ENCODE measurements around the gene RNF181. TPM values are rescaled to one million over a fixed set of nuclear protein-coding genes. Genes with fewer than 3 reads are reported as not detected.
A peak's percentile ranks its signal among the peaks of the same experiment; 100 is the strongest.

Gene RNF181
- total RNA-seq, 1 donor: 146 TPM

GRCh38 chr2:85584354-85584856 lies 11.1 kb upstream of the RNF181 start, which contains the start of gene VAMP5:
VAMP5 (plus strand) TSS chr2:85584431; CDS start chr2:85584491, 60 bp downstream.
- H3K4me3 ChIP-seq (ENCODE audit: insufficient read depth, low read length): peak within 1 kb of the TSS; percentile 67
- peaks cover 3% of the 10 kb centered on the region for H3K27me3 ChIP-seq (ENCODE audit: insufficient read depth, low read length)
- DNase-seq (ENCODE audit: insufficient read length, low spot score, missing footprints): peak; percentile 90
- H3K4me2 ChIP-seq (ENCODE audit: insufficient read depth, low read length): peak within 1 kb of the TSS; percentile 78
- H3K9me3 ChIP-seq (ENCODE audit: low read depth, low read length): no peaks in the 10 kb centered on the region
- H4K20me1 ChIP-seq (ENCODE audit: insufficient read depth, low read length): no peaks in the 10 kb centered on the region
- H3K36me3 ChIP-seq (ENCODE audit: insufficient read depth, low read length): no peaks in the 10 kb centered on the region
- peak within 1 kb of the TSS; percentile 78 for H2AFZ ChIP-seq (ENCODE audit: low read length)
- peaks cover 17% of the 10 kb centered on the region for H3K79me2 ChIP-seq (ENCODE audit: insufficient read depth, low read length)
- peak within 1 kb of the TSS; percentile 13 for H3K27ac ChIP-seq (ENCODE audit: low read depth, low read length)
- no peak for TF ChIP-seq CTCF (IDR thresholded peaks at IDR 0.05; ENCODE audit: extremely low read depth, low read depth, low read length)
- peaks cover 25% of the 10 kb centered on the region for H3K4me1 ChIP-seq (ENCODE audit: insufficient read depth, low read length)

GRCh38 chr2:85584857-85585780 lies 10.4 kb upstream of the RNF181 start:
- DNase-seq (ENCODE audit: insufficient read length, low spot score, missing footprints): peak; percentile 91

GRCh38 chr2:85585781-85586105 lies 9.8 kb upstream of the RNF181 start:
- Histone ChIP-seq H3K9me3 (ENCODE audit: low read depth, low read length) (no peaks in the 10 kb centered on the region), H3K4me2 (ENCODE audit: insufficient read depth, low read length) (peak overlapping the region; percentile 78), H3K4me1 (ENCODE audit: insufficient read depth, low read length) (peaks cover 37% of the 10 kb centered on the region), H2AFZ (ENCODE audit: low read length) (no peak overlapping the region), H4K20me1 (ENCODE audit: insufficient read depth, low read length) (peaks cover 4% of the 10 kb centered on the region), H3K4me3 (ENCODE audit: insufficient read depth, low read length) (peak overlapping the region; percentile 67), H3K79me2 (ENCODE audit: insufficient read depth, low read length) (peaks cover 17% of the 10 kb centered on the region), H3K27me3 (ENCODE audit: insufficient read depth, low read length) (no peaks in the 10 kb centered on the region), H3K36me3 (ENCODE audit: insufficient read depth, low read length) (no peaks in the 10 kb centered on the region), H3K27ac (ENCODE audit: low read depth, low read length) (peak overlapping the region; percentile 13)
- DNase-seq (ENCODE audit: insufficient read length, low spot score, missing footprints): peak; percentile 96
- TF ChIP-seq CTCF (IDR thresholded peaks at IDR 0.05; ENCODE audit: extremely low read depth, low read depth, low read length): no peak

More at GRCh38 chr2:85584857-85585780, 10.4 kb upstream of the RNF181 start:
- no peaks in the 10 kb centered on the region for H3K9me3 ChIP-seq (ENCODE audit: low read depth, low read length)
- peaks cover 32% of the 10 kb centered on the region for H3K4me1 ChIP-seq (ENCODE audit: insufficient read depth, low read length)
- H3K79me2 ChIP-seq (ENCODE audit: insufficient read depth, low read length): peaks cover 17% of the 10 kb centered on the region
- peak overlapping the region; percentile 13 for H3K27ac ChIP-seq (ENCODE audit: low read depth, low read length)
- peak overlapping the region; percentile 78 for H3K4me2 ChIP-seq (ENCODE audit: insufficient read depth, low read length)
- no peak for TF ChIP-seq CTCF (IDR thresholded peaks at IDR 0.05; ENCODE audit: extremely low read depth, low read depth, low read length)
- H4K20me1 ChIP-seq (ENCODE audit: insufficient read depth, low read length): peaks cover 4% of the 10 kb centered on the region
- no peaks in the 10 kb centered on the region for H3K36me3 ChIP-seq (ENCODE audit: insufficient read depth, low read length)
- H2AFZ ChIP-seq (ENCODE audit: low read length): peak overlapping the region; percentile 49
- H3K27me3 ChIP-seq (ENCODE audit: insufficient read depth, low read length): peaks cover 1% of the 10 kb centered on the region
- peak overlapping the region; percentile 67 for H3K4me3 ChIP-seq (ENCODE audit: insufficient read depth, low read length)

- H3K4me1 ChIP-seq (ENCODE audit: insufficient read depth, low read length): peaks cover 48% of the 10 kb centered on the region
- H3K9me3 ChIP-seq (ENCODE audit: low read depth, low read length): no peaks in the 10 kb centered on the region
- H2AFZ ChIP-seq (ENCODE audit: low read length): no peak overlapping the region
- H3K79me2 ChIP-seq (ENCODE audit: insufficient read depth, low read length): peaks cover 32% of the 10 kb centered on the region
- no peak overlapping the region for H3K27ac ChIP-seq (ENCODE audit: low read depth, low read length)
- no peak overlapping the region for H3K4me3 ChIP-seq (ENCODE audit: insufficient read depth, low read length)
- H3K36me3 ChIP-seq (ENCODE audit: insufficient read depth, low read length): peaks cover 2% of the 10 kb centered on the region
- H4K20me1 ChIP-seq (ENCODE audit: insufficient read depth, low read length): peaks cover 4% of the 10 kb centered on the region
- H3K27me3 ChIP-seq (ENCODE audit: insufficient read depth, low read length): no peaks in the 10 kb centered on the region
- no peak for DNase-seq (ENCODE audit: insufficient read length, low spot score, missing footprints)
- TF ChIP-seq CTCF (IDR thresholded peaks at IDR 0.05; ENCODE audit: extremely low read depth, low read depth, low read length): no peak
- H3K4me2 ChIP-seq (ENCODE audit: insufficient read depth, low read length): no peak overlapping the region
Observed at GRCh38 chr2:85588236-85588635, 7.3 kb upstream of the RNF181 start.

Data from osteoblast (primary cell).